Measurements from ENCODE around the gene MARCHF7.
"Not testable (repeated sequence)": the region's sequence is repeated elsewhere in the genome, so short reads cannot be mapped to it uniquely, and the experiment has no call there.

Gene MARCHF7

GRCh38 chr2:159716857-159717256 is 4.6 kb downstream of the MARCHF7 start:
- DNase-seq (ENCODE audit: low spot score), result no peak

GRCh38 chr2:159720676-159721075 is 8.4 kb downstream of the MARCHF7 start:
- DNase-seq (ENCODE audit: low spot score), result no peak

GRCh38 chr2:159722580-159722979 is 10.3 kb downstream of the MARCHF7 start:
- DNase-seq (ENCODE audit: low spot score), result no peak

GRCh38 chr2:159724795-159725572 is 12.7 kb downstream of the MARCHF7 start:
- not testable (repeated sequence) for DNase-seq (ENCODE audit: low spot score)

- no peak for DNase-seq (ENCODE audit: low spot score)
Measured at GRCh38 chr2:159725713-159726112, 13.4 kb downstream of the MARCHF7 start.

GRCh38 chr2:159728629-159729028 is 16.3 kb downstream of the MARCHF7 start:
- no peak for DNase-seq (ENCODE audit: low spot score)

- DNase-seq (ENCODE audit: low spot score), result no peak
Measured at GRCh38 chr2:159735648-159736047, 23.3 kb downstream of the MARCHF7 start.

- DNase-seq (ENCODE audit: low spot score), result no peak
Measured at GRCh38 chr2:159736048-159736447, 23.7 kb downstream of the MARCHF7 start.

GRCh38 chr2:159737292-159737916 is 25.1 kb downstream of the MARCHF7 start:
- no peak for DNase-seq (ENCODE audit: low spot score)

GRCh38 chr2:159737917-159738296 is 25.6 kb downstream of the MARCHF7 start:
- no peak for DNase-seq (ENCODE audit: low spot score)

- no peak for DNase-seq (ENCODE audit: low spot score)
Measured at GRCh38 chr2:159738509-159739390, 26.4 kb downstream of the MARCHF7 start.

GRCh38 chr2:159742846-159743245 is 30.5 kb downstream of the MARCHF7 start:
- DNase-seq (ENCODE audit: low spot score), result no peak

GRCh38 chr2:159744363-159744762 is 32.1 kb downstream of the MARCHF7 start:
- no peak for DNase-seq (ENCODE audit: low spot score)

- not testable (repeated sequence) for DNase-seq (ENCODE audit: low spot score)
Measured at GRCh38 chr2:159745237-159745636, 32.9 kb downstream of the MARCHF7 start.

GRCh38 chr2:159748089-159748488 is 35.8 kb downstream of the MARCHF7 start:
- no peak for DNase-seq (ENCODE audit: low spot score)

- DNase-seq (ENCODE audit: low spot score), result no peak
Measured at GRCh38 chr2:159750873-159751272, 38.6 kb downstream of the MARCHF7 start.

- DNase-seq (ENCODE audit: low spot score), result no peak
Measured at GRCh38 chr2:159753797-159754196, 41.5 kb downstream of the MARCHF7 start.

- no peak for DNase-seq (ENCODE audit: low spot score)
Measured at GRCh38 chr2:159755014-159755413, 42.7 kb downstream of the MARCHF7 start.

GRCh38 chr2:159755788-159756187 is 43.5 kb downstream of the MARCHF7 start:
- DNase-seq (ENCODE audit: low spot score), result peak; percentile 21

- DNase-seq (ENCODE audit: low spot score), result no peak
Measured at GRCh38 chr2:159758239-159758638, 45.9 kb downstream of the MARCHF7 start.

GRCh38 chr2:159758686-159759085 is 46.4 kb downstream of the MARCHF7 start:
- no peak for DNase-seq (ENCODE audit: low spot score)

GRCh38 chr2:159759577-159759976 is 47.3 kb downstream of the MARCHF7 start:
- no peak for DNase-seq (ENCODE audit: low spot score)

GRCh38 chr2:159760326-159760725 is 48.0 kb downstream of the MARCHF7 start:
- DNase-seq (ENCODE audit: low spot score), result no peak
